Activated gamma-delta T cell treated with Interleukin-2 at 50 U/mL for 16 hours (primary cell): Measurements from ENCODE around the gene AFDN.

Source experiments
- DNase-seq: peaks from one replicate; pipeline ENCODE4 v3.0.0-alpha.2; 2020

The AFDN gene

DNA sequence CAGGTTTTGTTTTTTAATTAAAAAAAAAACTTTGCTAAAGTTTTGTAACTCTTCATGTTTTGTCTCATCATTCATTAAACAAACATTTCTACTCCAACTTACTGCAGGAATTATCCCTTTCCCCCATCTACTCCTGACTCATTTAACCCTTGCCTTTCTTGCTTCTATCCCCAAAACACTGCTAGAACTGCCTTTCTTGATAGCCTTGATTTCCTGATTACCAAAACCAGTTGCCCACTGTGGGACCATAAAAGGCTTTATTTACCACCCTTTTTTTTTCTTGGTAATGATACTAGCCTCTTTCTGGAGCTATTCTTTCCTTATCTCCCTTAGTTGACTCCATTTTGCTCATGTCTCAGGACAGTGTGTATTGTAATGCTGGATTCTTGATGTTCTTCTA is 15.3 kb downstream of the AFDN start:
- DNase-seq, result no peak

DNA sequence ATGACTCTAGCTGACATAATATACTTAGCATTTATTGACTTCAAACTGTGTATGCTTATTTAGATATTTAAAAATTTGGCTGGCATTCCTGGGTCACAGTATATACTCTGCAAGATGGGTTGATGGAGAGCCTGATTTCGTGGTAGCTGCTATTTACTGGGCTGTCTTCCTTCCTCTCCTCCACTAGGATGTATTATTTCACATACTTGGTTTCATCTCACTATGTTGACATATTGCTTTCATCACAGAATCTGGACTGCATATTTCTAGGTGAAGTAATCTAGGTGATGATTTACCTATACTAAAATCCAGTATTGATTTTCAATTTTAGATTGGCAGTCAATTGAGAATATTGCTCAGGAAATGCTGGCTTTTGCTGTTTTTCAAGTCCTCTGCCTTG is 15.7 kb downstream of the AFDN start:
- no peak for DNase-seq

DNA sequence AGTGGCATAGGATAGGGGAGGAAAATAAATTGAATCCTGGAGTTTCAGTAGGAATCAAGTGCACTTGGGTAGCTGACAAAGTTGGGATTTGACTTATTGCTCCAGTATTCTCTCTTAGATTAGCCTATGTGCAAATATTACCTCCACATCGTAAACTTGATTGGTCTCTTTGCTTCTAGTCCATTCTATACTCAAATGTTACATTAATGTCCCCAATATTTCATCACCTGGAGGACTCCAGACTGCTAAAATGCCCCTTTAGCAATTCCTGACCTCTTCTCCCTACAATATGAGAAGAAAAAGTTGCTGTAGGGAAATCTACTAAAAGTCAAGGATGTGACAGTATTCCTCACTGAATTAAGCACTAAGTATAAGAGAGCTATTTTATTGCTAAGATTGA is 16.3 kb downstream of the AFDN start:
- no peak for DNase-seq

DNA sequence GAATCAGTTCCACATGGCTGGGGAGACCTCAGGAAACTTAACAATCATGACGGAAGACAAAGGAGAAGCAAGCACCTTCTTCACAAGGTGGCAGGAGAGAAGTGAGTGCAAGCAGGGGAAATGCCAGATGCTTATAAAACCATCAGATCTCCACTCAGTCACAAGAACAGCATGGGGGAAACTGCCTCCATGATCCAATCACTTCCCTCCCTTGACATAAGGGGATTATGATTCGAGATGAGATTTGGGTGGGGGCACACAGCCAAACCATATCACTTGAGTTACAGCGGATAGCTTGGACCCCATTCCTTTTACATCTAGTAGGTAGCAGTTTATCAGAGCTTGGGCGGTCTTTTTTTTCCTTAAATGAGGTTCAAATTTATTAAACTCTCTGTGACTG is 19.1 kb downstream of the AFDN start:
- DNase-seq, result no peak

DNA sequence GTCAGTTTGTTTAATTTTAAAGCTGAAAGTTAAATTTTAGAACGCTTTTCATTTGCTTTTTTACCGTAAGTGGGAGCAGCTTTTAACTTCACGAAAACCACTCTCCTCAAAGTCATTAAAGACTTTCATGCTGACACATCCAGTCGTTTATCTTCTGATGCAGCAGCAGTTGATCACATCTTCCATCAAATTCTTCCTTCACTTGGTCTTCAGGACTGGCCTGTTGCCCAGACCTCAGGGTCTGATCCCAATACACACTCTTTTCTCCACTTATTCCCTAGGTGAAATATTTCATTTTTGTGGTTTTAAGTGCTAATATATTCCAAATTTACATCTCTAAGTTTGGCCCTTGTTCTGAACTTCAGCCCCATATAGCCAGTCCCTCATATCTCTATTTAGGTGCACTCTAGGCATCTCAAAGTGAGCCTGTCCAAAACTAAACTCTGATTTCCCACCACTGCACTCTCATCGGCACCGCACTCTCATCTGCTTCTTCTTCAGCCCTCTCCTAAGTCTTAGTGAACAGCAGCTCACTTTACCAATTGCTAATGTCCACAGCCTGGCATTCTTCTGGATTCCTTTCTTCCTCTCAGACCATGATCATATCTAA is 20.4 kb downstream of the AFDN start:
- no peak for DNase-seq

DNA sequence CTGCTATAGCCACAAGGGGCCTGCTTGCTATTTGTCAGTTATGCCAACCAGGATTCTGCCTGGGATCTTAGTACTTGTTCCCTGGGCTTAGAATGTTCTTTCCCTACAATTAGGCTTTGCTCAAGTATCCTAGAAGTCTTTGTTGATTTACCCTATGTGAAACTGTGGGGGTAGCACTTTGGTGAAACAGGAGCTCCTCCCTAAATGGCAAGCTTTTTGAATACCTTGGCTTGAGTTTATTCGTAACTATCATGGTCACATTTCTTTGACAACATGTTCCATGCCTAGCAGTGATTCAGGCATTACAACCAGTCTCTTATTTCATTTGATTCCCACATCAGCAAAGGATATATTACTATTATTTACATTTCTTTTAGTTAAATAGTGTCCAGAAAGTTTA is 21.2 kb downstream of the AFDN start:
- DNase-seq, result no peak

DNA sequence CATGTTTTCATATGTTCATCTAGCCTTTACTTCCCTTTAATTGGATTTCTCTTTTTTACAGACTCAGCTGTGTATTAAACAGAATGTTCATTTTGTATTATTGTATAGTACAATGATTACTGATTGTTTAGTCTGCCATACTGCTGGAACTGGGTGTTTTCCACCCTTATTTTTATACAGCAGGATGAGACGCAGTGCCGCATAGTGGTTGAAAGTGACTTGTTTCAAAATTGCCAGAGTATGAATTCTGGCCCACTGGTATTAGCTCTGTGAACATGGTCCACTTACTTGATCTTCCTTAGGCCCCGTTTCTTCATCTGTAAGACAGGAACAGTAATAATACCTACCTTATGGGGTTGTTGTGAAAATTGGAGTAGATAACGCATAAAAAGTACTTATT is 22.1 kb downstream of the AFDN start:
- DNase-seq, result no peak

DNA sequence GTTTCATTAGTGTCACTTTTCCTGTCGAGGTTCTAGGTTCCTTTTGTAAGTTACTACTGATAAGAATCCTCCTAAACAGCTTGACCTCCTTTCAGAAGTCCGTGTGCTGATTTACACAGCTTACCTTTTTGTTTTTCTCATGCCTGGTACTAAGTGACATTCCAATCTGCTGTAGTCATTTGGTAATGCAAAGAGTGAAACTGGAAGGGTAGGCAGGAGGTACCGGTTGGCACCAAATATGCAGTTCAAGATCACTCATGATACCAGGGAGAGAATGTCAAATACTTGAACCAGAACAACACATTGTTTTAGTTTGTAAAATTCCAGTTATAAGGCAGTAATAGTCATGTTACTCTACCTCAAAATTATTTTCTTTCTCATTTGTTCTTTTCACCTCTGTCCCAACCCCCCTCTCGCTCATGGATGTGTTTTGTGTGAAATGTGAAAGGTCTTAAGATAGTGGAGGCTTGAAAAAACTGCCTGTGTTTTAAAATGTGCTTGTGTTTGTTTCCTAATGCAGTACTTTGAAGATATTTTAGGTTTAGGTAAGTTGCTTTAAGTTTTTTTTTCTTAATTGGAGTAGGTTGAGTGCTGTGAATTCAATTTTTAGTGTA is 23.2 kb downstream of the AFDN start:
- DNase-seq, result no peak

DNA sequence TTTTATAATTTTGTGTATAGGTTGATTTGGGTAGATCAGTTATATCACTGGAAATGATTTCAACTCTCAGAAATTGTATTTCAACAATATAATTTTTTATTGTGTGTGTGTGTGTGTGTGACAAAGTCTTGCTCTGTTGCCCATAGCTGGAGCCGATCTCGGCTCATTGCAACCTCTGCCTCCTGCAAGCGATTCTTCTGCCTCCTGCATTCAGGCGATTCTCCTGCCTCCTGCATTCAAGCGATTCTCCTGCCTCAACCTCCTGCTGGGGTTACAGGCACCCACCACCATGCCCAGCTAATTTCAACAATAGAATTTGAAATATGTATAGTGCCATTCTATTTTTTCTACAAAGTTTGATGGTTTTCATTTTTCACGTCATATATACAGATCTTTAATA is 24.1 kb downstream of the AFDN start:
- no peak for DNase-seq

DNA sequence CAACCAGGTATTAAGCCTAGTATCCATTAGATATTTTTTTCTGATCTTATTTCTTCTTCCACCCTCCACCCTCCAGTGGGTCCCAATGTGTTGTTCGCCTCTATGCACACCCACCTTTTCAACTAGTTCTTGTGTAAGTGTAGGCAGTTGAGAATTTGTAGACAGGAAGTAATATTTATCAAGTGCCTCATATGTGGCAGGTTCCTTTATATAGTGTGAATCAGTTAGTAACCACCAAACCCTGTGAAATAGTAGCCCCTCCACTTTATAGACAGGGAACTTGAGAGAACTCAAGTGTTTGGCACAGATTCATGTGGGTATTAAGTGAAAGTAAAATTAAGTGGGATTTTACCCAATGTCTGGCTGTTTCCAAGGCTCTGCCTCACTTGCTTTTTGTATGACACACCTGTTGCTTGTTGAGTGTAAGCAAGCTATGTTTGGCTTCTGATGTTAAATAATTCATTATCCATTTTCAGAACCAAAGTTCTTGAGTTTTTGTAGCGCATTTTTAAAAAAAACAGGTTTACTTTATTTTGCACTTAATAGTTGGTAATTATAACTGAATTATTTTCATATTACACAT is 24.8 kb downstream of the AFDN start:
- no peak for DNase-seq

DNA sequence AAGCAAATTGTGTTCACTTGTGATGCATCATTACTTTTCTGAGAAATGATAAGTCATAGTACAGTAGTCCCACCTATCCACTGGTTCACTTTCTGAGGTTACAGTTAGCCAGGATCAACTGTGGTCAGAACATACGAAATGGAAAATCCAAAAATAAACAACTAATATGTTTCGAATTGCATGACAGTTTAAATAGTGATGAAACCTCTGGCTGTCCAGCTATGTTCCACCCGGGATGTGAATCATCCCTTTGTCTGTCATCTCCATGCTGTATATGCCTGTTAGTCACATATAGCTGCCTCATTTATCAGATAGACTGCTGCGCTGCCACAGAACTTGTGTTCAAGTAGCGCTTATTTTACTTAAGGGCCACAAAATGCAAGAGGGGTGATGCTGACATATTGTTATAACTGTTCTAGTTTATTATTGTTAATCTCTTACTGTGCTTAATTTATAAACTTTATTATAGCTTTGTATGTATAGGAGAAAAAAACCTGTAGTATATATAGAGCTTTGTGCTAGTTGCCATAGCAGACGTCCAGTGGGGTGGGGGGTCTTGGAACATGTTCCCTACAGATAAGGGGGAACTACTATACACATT is 29.2 kb downstream of the AFDN start:
- DNase-seq, result no peak

DNA sequence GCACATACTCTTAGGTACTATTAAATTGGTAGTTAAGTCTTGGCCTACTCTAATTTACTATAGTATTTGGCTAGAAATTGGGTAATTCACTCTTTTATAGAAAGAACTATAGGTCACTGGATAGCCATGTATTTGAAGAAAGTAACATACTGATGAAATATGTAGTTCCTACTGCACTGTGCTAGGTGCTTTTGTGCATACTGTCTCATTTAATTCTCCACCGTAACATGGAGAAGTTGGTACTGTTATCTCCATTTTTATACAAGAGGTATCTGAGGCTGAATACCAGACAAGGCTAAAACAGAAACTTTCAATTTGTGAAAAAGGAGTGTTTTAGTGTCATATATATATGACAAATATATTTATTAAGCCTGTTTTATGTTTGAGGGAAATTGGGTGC is 29.8 kb downstream of the AFDN start:
- DNase-seq, result no peak

DNA sequence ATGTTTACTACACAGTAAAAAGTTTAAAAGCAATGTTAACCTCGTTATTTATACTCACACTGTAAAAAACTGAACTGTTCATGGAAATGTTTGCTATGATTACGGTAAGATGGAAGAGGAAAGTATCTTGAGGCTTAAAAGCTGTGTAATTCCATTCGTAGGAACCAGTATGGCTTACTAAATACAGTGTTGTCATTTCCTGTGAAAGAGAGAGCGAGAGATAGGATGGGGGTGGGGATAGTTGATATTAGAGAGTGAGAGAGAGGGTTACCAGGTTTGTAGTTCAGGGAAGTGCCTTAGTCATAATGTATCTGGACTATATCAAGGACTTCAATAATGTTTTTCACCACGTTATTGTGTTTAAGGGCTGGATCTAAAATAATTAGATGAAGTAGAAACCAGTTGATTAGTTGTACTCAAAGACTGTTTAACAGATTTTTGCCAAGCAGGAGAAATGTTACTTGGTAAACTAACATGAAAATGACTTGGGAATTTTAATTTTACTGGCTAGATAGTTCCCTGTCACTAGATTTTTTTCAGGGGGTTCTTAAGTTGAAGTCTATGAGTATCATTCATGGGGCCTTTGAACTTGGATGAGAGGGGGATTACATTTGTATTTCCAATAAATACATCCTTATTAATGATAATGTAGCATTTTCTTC is 30.4 kb downstream of the AFDN start:
- no peak for DNase-seq

DNA sequence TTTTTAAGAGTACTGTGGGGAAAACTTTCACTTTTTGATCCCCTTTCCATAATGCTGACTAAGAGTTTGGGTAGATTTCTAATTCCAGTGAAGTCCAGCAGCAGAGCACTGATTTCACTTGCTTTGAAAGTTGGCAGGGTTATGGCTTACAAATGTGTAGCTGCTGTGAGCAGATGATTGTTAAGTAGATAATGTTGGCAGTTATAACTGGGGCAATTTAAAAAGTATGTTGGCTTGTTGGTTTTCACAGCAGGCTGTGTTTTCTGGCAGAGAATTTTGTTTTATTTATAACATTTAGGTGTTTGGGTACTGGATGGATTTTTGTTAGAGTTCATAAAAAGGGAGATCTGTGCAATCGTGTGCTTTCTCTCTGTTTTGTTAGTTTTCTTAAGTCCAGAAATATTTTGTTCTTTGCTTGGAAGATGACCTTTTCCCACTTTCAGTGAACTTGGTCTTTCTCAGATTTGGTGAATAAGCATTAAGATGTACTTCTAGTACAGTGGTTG is 31.4 kb downstream of the AFDN start:
- no peak for DNase-seq

DNA sequence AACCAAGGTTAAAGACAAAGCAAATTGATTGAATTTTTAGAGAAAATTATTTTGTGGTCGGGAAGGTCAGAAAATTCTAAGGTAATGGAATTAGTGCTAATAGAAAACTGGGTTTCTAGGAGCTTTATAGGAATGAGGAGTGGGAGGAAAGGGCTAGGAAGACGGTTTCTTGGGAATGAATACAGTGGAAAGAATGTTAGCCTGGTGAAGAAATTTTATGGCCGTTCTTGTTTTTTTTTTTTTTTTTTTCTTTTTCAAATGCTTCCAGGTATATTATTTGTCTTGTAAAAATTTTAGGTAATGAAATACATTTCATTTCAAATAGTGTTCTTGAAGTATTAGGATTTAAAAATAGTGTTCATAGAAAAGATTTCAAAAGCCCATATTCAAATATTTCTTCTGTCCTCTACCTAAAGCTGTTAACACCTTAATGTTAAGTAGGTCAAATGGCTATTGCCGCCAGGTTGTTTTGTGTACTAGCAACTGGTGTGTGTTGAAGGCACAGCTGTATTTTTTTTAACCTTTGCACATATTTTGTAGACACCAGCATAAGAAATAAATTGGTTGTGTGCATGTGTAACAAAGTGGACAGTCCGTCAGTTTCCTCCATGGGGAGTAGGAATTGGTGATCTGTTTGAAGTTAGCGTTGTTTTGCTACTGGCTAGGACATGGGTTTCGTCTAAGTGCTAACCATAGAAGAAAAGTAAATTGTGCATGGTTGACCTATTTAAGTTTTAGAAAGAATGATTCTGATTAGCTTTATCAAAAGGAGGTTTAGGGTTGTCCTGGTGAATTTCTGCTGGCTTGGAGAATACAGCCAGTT is 32.3 kb downstream of the AFDN start:
- DNase-seq, result no peak

DNA sequence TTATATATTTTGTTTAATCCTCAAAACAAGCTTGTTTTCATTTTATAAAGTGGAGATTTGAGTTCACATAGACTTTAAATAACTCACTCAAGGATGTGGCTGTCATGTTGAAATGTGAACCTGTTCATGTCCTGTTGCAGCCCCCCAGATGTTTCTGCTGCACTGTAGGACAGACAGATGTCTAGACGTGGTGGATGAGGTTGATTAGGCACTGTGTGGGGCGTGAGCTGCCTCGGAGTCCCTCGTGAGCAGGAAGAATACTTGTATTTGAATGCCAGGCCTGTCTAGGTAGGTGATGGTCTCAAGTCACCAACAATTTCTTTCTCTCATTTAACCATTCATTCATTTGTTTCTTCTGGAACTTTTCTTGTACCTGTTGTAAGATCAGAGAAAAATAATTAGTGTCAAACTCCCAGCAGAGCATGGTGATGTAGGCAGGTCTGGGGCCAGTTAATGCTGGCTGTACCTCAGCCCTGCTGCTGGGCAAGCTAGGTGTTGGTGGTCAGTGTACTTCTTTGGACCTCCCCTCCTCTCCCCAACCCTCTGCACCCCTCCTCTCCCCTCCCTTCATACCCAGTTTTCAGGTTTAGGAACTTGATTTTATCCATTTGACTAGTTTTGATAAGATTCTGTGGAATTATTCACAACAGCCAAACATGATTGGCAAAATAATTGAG is 34.0 kb downstream of the AFDN start:
- no peak for DNase-seq

DNA sequence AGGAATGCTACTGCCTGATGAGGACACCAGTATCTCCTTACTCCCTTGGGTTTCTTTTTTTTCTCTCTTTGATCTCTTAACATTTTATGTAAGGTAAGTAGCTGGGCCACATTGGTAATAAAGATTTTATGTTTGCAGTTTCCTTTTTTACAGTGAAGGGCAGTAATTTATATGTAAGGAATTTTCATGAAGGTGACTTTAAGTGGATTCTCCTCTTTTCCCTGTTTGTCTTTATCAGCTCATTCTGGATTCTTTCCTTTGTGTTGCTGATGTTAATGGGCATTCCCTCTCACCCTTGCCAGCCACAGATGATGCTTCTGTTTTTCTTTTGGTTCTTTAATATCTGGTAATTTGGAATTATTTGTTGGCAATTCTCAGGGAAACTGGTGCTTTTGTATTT is 34.7 kb downstream of the AFDN start:
- no peak for DNase-seq

DNA sequence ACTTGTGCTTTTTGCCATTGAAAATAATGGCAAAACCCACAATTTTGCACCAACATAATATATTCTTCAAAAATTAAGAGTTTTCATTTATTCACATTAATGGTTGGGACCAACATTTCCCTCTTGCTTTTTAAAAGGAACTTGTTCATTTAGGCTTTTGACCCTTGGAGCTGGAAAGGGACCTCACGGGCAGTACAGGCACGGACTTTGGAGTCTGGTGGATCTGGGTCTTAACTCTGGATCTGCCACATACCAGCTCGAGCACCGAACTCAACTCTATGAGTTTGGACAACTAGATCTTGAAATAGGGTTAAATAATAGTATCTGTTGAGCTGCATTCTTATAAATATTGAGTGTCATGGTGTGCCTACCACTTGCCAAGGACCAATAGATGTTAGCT is 37.2 kb downstream of the AFDN start:
- DNase-seq, result no peak

DNA sequence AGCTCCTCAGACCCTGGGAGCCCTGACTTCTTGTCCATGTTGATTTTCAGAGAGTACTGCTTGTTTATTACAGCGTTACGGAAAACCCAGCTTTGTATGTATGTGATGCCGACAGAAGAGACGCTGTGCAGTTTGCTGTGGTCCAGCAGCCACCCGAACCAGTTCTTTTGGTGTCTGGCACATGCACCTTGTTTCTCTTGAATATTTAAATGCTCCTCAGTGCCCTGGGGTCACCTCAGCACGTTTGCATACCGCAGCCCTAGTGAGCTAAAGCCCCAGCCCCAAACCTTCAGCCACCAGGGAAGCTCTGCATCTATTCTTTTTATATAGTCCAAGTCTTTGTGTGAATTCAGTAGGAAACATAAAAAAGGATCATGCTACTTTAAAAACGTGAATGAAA is 39.9 kb downstream of the AFDN start:
- no peak for DNase-seq

DNA sequence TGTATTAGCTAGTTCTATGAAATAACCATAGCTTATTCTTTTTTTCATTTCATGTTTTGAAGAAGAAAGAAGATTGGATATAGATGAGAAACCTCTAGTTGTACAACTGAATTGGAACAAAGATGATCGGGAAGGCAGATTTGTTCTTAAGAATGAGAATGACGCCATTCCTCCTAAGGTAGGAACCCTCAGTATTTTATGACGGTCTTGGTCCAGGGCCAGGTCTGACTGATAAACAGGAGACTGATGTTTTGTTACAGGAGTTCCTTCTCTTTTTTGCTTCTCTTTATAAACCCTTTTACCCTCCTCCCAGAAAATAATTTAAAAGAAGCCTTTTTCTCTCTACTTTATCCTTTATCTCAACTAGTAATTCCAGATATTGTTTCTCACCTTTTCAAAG is 43.6 kb downstream of the AFDN start:
- no peak for DNase-seq

DNA sequence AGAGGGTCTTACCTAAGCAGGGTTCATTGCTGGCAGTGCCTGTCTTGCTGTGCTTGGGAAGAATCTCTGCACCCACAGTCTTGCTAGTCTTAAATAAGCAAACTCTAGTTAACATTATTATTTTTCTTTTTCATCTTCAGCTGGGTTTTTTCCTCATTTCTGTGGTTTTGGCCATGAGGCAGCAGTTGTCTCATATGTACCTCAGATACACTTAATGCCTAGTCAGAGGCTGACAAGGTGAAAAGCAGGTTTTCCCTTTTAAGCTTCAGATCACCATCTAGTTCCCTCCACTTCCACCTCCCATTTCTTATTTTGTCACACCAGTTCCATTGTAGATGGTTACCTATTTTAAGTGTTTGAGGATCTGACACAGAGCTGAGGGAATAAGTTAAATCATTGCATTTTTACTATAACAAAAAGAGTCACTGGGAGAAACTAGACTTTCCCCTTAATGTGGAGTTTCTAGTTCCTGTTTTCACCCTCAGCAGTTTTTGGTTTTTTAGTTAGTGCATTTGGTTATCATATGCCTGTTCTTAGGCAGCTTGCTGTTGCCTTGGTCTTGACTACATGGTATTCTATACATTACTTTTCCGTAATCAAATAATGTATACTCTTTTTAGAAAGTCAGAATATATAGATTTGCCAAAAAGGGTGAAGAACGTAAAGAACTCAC is 46.0 kb downstream of the AFDN start:
- no peak for DNase-seq
